ENCODE results near the gene SBK1.

GRCh38 chr16:28309811-28310311, 17.5 kb downstream of the SBK1 start:
- TF ChIP-seq CTCF (IDR thresholded peaks at IDR 0.05; ENCODE audit: low read length) (no peak), EZH2 (IDR thresholded peaks at IDR 0.05; ENCODE audit: borderline replicate concordance, low read length) (no peak)
